GM19238 (cell line): ENCODE results near the gene NGF.

Experiments
- DNase-seq: peaks from one replicate; pipeline ENCODE4 v3.0.0; 2011; ENCODE audit warnings: low spot score; ENCODE audit not compliant: insufficient read length

Gene NGF

DNA sequence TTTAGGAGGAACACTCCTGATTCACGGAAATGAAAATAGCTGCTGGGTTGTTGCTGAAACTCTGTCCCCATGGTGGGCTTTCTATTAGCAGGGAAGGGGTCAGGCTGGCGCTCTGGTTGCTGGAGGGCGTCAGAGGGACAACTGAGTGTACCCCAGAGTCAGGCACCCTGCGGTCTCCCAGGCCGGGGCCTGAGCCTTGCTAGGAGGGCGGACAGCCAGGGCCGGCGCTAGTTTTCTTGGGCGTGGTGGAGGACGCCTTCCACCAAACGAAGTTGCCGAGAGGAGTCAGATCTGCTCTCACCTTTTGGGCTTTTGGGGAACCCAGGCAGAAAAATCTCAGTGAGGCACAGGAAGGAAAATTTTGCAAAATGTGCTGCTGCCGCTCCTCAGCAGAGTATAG, 54.8 kb downstream of the NGF start:
- DNase-seq = no peak

DNA sequence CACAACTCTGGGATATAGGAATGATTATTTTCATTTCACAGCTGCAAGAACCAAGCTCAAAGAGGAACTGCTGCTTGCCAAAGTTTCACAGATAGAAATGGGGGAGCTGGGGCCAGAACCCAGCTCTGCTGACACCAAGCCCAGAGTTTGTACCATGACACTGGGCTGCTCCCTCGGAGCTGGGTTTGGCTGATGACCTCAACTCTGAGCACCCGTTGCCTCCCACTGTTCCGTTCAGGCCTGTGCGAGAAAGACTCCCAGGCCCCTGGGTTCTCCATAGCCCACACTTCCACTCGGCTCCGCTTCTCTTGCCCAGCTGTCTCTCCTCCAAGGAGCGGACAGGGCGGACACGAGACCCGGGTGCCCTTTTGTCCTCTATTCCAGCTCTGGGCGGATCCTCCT, 55.2 kb downstream of the NGF start:
- DNase-seq = no peak

DNA sequence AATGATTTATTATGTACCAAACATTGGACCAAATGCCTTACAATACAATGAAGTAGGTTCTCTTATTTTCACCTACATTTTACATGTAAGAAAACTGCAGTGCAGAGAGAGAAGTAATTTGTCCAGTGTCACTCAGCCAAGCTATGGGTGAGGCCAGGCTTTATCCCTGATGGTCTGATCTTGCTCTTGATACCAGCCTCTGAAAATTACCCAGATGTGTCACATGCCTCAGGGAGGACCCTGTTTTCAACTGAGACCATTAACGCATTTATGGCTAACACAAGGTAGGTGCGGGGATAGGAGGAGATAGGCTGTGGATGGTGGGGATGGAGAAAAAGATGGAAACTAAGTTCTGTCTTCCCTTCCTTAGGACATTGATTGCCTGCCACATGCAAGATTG, 56.9 kb downstream of the NGF start:
- no peak for DNase-seq

DNA sequence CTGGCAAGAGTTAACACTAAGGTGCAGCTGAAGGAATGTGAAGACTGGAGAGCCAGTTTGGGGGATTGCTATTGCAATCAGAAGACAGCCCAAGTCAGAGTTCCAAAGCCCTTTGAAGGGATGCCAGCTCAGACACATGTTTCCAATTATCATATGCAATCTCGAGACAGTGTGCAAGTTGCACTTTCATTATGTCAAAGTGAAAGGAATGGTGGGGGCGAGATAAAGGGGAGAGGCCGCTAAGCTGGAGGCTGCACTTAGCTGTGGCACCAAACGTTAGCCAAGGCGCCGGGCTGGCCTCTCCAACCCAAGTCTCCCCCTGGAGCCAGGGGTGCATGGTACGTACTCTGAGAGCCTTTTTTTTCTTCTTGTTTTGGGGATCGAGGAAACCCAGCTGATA, 58.0 kb downstream of the NGF start:
- no peak for DNase-seq

DNA sequence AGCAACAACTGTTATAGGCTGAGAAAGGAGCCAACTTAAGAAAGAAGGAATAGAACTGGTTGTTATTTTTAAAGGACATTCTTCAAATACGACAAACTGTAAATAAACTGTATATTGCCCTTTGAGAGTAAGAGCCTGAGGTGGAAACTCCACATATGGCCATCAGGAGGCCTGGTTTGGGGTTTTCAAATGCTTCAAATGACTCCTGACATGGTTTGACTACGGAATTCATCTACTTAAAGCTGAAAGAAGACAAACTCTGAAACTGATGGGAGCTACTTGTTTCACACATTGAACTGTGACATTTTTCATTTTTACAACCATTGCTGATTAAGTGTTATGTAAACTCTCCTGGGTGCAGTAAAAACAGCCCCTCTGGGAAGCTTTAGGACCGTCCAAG, 59.8 kb downstream of the NGF start:
- no peak for DNase-seq

DNA sequence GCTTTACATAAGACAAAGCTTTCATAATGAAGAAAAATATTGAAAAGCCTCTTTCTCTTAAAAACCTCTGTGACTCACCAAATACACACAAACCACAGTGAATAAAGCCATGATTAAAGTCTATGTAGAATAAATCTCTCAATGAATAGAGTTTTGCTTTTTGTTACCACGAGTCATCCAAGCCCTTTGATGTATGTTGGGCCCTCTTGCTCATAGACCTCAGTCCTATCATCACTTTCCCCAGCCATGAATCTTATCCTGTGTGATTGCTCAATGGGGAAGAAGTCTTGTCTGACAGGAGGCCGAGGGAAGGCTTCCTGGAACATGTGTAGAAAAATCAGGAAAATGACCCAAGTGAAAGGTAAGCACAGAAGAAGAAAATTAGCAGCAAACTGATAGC, 60.8 kb downstream of the NGF start:
- DNase-seq = no peak

DNA sequence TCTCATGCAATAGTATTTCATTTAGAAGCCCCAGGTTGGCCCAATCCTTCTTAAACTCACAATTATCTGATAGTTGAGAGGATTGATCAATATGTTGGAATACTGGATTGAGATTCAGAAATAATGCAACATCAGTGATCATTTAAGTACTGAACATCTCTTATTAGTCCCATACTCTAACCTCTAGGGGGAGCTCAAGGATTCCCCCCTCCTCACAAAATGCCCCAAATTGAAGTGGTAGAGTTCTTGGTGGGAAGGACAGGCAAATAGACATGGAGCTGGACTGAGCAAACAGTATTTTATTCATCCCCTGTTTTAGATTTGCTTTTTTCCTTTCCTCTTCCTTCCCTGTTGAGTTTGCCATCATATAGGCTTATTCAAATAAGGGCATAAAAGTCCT, 62.8 kb downstream of the NGF start:
- no peak for DNase-seq

DNA sequence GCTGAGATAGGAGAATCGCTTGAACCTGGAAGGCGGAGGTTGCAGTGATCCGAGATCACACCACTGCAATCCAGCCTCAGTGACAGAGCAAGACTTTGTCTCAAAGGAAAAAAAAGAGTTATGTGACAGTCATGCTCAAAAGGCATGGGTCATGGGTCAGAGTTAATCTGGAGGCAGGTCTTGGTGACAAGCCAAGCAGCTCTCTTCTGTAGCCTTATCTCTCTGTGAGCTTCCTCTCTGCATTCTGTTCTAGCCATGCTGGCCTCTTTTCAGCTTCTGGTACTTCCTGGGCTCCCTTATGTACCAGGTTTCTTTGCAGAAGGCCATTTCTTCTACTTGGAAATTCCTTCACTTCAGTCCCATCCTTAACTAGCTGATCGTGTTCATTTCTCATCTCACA, 63.6 kb downstream of the NGF start:
- no peak for DNase-seq

DNA sequence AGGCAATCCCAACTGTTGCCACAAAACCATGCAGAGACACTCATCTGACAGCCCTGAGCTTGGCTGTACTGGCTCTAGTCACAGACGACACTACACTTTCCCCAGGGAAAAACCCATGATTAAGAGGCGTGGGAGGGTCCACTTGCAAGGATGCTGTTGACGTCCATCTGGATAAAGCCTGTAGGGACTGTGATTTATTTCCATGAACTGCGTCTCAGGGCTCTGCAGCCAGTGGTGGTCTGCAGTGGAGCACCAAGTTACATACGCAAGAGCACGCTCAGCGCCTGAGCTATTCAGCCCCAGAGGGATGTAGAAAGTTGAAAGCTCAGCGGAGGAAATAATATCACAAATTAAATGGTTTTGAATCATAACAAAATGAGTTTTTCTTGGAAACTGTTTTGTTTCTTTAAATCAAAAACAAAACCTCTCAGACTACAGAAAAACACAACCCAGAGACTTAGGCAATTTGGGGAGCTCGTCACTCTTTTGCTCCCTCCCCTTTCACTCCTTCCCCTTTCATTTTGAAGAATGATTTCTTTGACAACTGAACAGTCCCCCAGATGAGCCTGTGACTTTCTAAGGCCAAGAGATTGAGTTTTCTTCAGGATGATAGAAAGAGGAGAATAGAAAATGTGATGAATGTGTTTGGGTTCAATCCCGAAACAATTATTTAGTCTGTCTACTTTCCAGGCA, 71.2 kb downstream of the NGF start:
- DNase-seq = no peak

DNA sequence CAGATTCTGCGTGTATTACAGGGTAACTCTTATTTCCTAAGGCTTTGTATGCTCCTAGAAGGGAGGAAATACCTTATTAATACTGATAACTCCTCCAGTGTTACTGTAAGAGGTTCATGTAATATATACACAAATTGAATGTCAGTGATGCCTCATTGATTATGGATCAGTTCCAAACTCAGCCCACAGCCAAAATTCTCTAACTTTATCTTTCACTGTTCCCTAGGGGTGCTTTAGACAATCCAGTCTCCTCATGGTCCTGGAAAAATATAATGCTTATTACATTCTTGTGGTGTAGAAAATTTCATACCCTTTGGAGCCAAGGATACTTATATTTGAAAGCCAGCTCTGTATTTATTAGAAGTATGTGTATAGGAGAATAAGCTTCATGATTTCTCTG, 73.0 kb downstream of the NGF start:
- no peak for DNase-seq

DNA sequence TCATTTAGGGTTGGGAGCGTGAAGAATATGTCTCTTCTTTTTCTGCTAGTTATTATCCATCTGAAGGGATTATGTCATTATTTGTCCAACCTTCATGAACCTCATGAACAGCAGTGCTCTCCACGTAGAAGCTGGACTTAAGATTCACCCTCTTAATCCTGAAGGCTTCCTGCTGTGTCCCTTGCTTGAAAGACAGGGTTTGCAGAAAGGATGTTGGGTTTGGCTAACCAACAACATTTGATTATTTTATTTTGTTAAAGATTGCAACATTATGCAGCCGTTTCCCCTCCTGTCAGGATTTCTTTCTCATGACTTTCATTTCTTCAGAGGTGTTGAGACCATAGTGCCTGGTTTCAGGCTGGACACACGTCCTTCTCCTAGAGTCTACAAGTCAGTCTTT, 75.2 kb downstream of the NGF start:
- no peak for DNase-seq

DNA sequence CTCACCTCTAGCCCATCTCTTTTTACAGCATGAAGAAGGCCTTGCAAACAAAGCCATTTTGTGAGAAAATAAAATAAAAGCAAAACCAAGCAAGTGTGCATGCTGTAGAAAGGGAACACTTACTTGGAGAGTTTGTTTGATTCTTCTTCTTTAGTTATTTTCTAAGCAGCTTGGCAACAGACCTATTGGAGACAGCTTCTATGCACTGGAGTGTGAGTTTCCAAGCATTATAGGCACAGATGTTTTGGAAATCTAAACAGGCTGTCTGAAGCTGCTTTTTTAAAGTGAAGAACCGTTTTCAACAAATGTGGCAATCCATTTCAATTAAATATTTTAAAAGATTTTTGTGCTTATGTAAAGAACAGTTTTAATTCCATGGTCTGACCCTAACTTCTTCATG, 76.6 kb downstream of the NGF start:
- no peak for DNase-seq

DNA sequence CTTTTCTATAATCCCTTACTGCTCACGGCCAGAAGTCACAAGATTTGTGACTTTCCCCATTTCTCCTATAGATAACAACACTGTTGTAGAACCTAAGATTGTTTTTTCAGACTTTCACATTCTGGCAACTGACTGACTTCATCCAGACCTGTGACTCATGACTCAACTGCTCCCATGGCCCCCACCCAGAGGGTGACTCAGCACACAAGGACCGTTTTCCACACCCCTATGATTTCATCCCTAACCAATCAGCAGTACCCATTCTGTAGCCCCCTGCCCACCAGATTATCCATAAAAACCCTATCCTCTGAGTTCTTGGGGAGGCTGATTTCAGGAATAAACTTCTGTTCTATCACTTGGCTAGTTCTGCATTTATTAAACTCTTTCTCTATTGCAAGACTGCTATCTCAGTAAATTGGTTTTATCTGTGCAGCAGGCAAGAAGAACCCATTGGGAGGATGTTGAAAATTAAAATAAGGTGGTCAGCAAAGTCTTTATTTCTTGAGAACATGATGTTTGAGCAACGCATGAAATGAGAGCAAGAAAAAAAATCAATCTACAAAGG, 79.7 kb downstream of the NGF start:
- DNase-seq = no peak

DNA sequence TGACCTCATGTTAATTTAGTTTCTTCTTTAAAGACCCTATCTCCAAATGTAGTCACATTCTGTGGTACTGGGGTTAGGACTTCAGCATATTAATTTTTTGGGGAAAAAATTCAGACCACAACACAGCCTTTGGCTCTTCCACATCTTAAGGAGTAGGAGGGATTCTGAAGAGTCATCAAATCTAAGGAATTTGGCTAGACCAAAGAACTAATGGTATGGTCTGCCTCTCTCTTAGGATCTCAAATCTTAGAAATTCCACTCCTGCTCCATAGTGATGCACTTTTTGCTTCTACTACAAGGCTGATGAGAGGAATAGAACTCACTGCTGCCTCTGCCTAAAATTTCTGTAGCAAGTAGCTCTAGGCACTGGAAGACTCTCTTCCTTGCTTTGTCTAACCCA, 80.5 kb downstream of the NGF start:
- no peak for DNase-seq

DNA sequence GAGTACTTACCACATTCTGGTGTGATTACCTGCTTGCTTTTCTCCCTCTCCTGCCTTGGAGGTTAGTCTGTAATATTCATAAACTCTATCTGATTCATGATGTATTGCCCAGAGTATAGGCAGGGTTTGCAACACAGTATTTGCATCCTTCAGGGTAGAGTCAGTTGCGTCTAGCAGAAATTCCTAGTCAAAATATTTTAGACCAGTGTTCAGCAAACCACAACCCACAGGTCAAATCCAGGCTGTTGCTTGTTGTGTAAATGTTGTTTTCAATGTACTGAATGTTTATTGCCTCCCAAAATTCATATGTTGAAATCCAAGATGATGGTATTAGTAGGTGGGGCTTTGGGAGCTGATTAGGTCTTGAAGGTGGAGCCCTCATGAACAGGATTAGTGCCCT, 82.9 kb downstream of the NGF start:
- no peak for DNase-seq

DNA sequence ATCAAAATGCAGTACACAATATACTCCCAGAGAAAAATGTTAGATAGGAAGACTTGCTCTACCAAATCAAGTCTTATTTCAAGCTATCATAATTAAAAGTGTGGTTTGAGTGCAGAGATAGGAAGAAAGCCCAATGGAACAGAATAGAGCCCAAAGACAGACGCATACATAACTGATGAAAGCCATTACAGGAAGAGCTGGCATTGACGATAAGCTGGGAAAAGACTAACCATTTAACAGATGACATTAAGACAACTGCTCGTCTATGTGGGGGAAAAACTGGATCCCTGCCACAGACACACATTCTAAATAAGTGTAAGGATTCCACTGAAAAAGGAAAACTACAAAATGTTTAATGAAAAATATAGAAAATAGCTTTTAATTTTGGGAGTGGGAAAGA, 85.5 kb downstream of the NGF start:
- DNase-seq = no peak

DNA sequence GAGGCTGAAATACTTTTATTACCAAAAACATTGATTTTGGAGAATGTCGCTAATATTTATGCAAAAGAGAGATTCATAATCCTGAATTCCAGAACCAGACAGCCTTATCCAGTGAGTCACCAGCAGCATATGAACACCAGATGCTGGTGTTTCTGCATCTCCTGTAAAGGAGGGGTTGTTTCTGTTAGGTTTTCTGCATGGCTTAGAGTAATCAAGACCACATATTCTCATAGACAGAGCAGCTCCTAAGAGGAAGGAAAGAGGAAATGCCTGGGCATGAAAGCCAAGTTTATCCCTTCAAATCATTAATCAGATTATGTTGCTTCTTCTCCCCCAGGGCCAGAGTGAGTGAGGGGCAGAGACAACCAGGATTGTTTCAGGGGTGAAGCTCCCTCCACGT, 86.2 kb downstream of the NGF start:
- no peak for DNase-seq

DNA sequence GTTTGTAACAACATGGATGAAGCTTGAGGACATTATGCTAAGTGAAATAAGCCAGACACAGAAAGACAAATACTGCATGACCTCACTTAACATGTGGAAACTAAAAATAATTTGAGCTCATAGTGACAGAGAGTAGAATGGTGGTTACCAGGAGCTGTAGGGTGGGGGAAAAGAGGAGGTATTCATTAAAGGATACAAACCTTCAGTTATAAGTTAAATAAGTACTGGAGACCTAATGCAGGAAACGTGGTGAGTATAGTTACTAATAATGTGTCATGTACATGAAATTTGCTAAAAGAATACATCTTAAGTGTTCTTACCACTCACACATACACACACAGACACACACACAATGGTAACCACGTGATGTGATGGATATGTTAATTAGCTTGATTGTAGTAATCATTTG, 86.7 kb downstream of the NGF start:
- no peak for DNase-seq

DNA sequence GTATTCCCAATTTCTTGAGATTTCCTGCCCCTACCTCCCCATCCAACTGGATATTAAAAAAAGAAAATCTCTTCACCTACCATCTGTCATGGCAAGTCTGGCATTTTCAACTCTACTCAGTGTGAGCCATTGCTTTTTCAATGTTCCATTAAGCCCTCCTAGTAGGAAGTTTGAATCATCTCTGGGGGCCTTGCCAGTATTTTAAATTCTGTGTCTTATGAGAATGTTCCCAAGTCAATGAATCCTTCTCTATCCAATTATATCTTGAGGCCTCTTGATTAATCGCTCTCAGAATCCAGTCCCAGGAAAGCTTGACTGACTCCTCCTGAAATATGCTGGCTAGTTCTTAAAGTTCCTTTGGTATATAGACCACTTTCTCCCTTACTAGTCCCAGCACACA, 91.5 kb downstream of the NGF start:
- DNase-seq = no peak

DNA sequence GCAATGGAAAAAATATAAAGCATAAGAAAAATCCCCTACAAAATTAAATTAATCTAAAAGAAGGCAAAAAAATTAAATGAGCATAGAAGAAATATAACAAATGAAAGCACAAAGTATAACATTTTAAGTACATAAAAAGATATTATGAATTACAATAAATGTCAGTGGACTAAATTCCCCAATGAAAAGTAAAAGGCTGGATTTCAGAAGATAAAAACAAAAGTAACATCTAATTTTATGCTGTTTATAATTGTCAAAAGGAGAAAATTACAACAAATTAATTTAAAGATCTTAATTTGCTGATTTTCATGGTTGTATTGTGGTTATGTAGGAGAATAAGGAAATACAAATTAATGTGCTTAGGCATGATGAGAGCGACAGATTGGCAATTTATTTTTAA, 92.8 kb downstream of the NGF start:
- DNase-seq = no peak

DNA sequence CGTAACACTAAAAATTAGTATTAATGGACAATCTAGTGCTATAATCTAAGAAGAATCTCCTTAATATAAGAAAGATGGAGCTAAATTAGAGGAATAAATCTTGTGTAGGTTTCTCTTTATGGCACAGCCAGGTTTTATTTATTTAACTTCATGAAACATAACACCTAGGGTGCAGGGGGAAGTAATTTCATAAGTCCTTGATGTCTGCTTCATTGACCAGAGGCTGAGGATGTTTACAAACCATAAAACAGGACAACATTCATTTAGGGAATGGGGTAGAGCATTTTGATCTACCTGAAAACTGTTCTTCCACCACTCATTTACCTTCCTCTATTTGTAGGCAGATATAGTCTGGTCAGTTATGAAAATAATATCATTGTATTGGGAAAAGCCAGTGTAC, 95.5 kb downstream of the NGF start:
- no peak for DNase-seq

DNA sequence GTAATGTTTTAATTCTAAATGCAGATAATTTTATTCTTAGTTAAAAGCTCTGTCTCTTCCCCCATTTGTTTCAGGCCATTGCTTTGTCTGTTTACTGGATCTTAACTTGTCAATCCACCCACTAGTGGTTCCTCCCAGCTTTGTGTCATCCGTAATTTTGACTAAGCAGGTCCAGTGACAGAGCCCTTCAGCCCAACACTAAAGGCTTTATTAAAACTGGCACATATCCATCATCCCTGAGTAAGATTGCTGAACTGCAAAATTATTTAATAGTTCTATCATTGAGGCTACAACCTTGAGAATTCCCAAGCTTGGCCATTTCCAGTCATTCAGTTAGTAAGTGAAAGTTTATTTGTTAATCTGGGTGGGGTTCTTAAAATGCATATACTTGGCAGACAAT, 96.7 kb downstream of the NGF start:
- DNase-seq = no peak

DNA sequence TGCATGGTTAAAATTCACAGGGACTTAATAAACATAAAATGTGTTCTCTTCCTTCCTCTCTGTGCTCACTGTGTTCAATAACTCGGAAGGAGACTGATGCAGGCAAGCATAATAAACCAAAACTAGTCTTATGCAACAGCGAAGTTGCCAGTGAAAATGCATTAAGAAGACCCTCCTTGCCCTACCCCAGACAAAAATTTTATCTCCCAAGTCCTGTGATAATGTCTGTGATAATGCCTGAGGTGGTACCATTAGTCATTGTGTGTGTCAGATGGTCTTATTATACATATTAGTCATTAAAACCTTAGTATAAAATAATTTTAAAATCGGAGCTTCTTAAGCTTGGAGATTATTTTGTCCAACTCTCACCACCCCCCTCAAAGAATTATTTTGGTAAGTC, 97.8 kb downstream of the NGF start:
- no peak for DNase-seq

DNA sequence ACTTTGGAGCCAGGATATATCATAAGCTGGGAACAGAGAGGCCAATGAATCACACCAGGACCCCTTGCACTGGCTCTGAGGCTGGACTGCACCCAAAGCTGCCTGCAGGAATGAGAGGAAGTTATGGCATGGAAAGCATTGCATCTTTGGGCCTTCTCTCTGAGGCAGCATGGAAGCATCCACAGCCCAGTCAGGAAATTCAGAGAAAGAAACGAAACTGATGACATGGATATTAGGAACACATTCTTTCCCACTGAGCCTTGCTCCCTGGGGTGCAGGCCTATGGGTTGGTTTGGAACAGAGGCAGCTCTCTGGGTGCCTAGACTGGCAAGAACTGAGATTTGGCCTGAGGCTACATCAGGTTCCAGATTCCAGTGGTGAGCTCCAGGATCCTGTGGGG, 98.6 kb downstream of the NGF start:
- DNase-seq = no peak
